NT2/D1 (cell line): ENCODE results near the gene NSRP1.

ENCODE experiments used
- SUZ12 ChIP-seq: IDR thresholded peaks from 2 replicates; pipeline ENCODE4 v1.6.1; 2011; ENCODE audit not compliant: insufficient read length, insufficient read depth; ENCODE audit errors: extremely low read depth
- YY1 ChIP-seq: IDR thresholded peaks from 2 replicates; pipeline ENCODE4 v1.6.1; 2011; ENCODE audit not compliant: insufficient read length, insufficient read depth
- ZNF274 ChIP-seq: IDR thresholded peaks from 2 replicates; pipeline ENCODE4 v1.6.1; 2011; ENCODE audit warnings: mild to moderate bottlenecking, low read depth, low read length

DNA sequence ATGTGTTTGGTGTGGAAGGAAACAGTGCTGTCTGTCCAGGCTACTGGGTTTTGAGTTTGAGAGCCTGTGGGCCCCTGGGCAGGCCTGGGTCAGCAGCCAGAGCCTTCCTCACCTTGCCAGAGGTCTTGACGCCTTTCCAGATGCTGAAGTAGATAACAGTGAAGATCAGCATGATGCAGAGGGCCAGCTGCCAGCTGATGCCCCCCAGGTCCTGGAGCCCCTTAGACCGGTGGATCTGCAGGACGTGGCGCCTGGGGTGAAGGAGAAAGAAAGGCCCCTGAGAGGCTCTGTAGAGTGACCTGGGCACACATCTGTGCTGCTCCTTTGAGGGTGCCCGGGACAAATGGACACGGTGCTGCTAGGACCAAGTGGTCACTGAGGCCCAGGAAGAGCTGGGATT is 100.4 kb downstream of the NSRP1 start:
- TF ChIP-seq ZNF274 (no peak), YY1 (no peak), SUZ12 (no peak)
